ENCODE data around the gene COL4A6.

COL4A6 gene

GRCh38 chrX:108322234-108322633 lies 116.0 kb downstream of the COL4A6 start:
- no peaks in the 10 kb centered on the region for H3K4me1 ChIP-seq (ENCODE audit: low read length)
- H3K9me3 ChIP-seq (replicated peaks; ENCODE audit: insufficient read depth, low read length): no peaks in the 10 kb centered on the region
- no peaks in the 10 kb centered on the region for H4K20me1 ChIP-seq (ENCODE audit: insufficient read depth, low read length)
- H3K9ac ChIP-seq (ENCODE audit: low read length): no peak overlapping the region
- no peak overlapping the region for H2AFZ ChIP-seq (ENCODE audit: low read length)
- no peak for TF ChIP-seq CTCF (IDR thresholded peaks at IDR 0.05; ENCODE audit: low read length)
- no peak for TF ChIP-seq EZH2phosphoT487 (IDR thresholded peaks at IDR 0.05; ENCODE audit: low read length)
- TF ChIP-seq EZH2 (optimal IDR thresholded peaks at IDR 0.05; ENCODE audit: low read depth, low read length): no peak
- H3K4me3 ChIP-seq (ENCODE audit: low read length): no peak overlapping the region
- H3K4me2 ChIP-seq (ENCODE audit: low read depth, low read length): no peak overlapping the region
- H3K36me3 ChIP-seq (replicated peaks; ENCODE audit: insufficient read depth, low read length): no peaks in the 10 kb centered on the region
- no peaks in the 10 kb centered on the region for H3K27me3 ChIP-seq (replicated peaks; ENCODE audit: insufficient read depth, low read length)
- DNase-seq: no peak
- H3K27ac ChIP-seq (ENCODE audit: low read length): no peak overlapping the region
- no peaks in the 10 kb centered on the region for H3K79me2 ChIP-seq (ENCODE audit: low read length)
- H3F3A ChIP-seq (ENCODE audit: insufficient read depth, low read length): no peaks in the 10 kb centered on the region
- no peaks in the 10 kb centered on the region for H3K9me2 ChIP-seq (replicated peaks; ENCODE audit: insufficient read depth, low read length)

GRCh38 chrX:108316456-108316855 lies 121.8 kb downstream of the COL4A6 start:
- no peak overlapping the region for H3K9ac ChIP-seq (ENCODE audit: low read length)
- H3K9me3 ChIP-seq (replicated peaks; ENCODE audit: insufficient read depth, low read length): no peaks in the 10 kb centered on the region
- H3K79me2 ChIP-seq (ENCODE audit: low read length): no peaks in the 10 kb centered on the region
- H3K27me3 ChIP-seq (replicated peaks; ENCODE audit: insufficient read depth, low read length): no peaks in the 10 kb centered on the region
- no peak for DNase-seq
- H3K9me2 ChIP-seq (replicated peaks; ENCODE audit: insufficient read depth, low read length): no peaks in the 10 kb centered on the region
- no peaks in the 10 kb centered on the region for H4K20me1 ChIP-seq (ENCODE audit: insufficient read depth, low read length)
- no peaks in the 10 kb centered on the region for H3K36me3 ChIP-seq (replicated peaks; ENCODE audit: insufficient read depth, low read length)
- no peaks in the 10 kb centered on the region for H3K4me1 ChIP-seq (ENCODE audit: low read length)
- no peak overlapping the region for H3K27ac ChIP-seq (ENCODE audit: low read length)
- no peak overlapping the region for H2AFZ ChIP-seq (ENCODE audit: low read length)
- no peak for TF ChIP-seq EZH2 (optimal IDR thresholded peaks at IDR 0.05; ENCODE audit: low read depth, low read length)
- no peak for TF ChIP-seq EZH2phosphoT487 (IDR thresholded peaks at IDR 0.05; ENCODE audit: low read length)
- no peak for TF ChIP-seq CTCF (IDR thresholded peaks at IDR 0.05; ENCODE audit: low read length)
- no peak overlapping the region for H3K4me3 ChIP-seq (ENCODE audit: low read length)
- no peaks in the 10 kb centered on the region for H3F3A ChIP-seq (ENCODE audit: insufficient read depth, low read length)
- no peak overlapping the region for H3K4me2 ChIP-seq (ENCODE audit: low read depth, low read length)

- no peak overlapping the region for H3K27ac ChIP-seq (ENCODE audit: low read length)
- no peaks in the 10 kb centered on the region for H3K4me1 ChIP-seq (ENCODE audit: low read length)
- no peaks in the 10 kb centered on the region for H4K20me1 ChIP-seq (ENCODE audit: insufficient read depth, low read length)
- H3K9me3 ChIP-seq (replicated peaks; ENCODE audit: insufficient read depth, low read length): no peaks in the 10 kb centered on the region
- H3F3A ChIP-seq (ENCODE audit: insufficient read depth, low read length): no peaks in the 10 kb centered on the region
- no peaks in the 10 kb centered on the region for H3K9me2 ChIP-seq (replicated peaks; ENCODE audit: insufficient read depth, low read length)
- H3K4me3 ChIP-seq (ENCODE audit: low read length): no peak overlapping the region
- H3K27me3 ChIP-seq (replicated peaks; ENCODE audit: insufficient read depth, low read length): no peaks in the 10 kb centered on the region
- H3K4me2 ChIP-seq (ENCODE audit: low read depth, low read length): no peak overlapping the region
- TF ChIP-seq EZH2 (optimal IDR thresholded peaks at IDR 0.05; ENCODE audit: low read depth, low read length): no peak
- no peak for TF ChIP-seq CTCF (IDR thresholded peaks at IDR 0.05; ENCODE audit: low read length)
- TF ChIP-seq EZH2phosphoT487 (IDR thresholded peaks at IDR 0.05; ENCODE audit: low read length): no peak
- no peak for DNase-seq
- H3K36me3 ChIP-seq (replicated peaks; ENCODE audit: insufficient read depth, low read length): no peaks in the 10 kb centered on the region
- H2AFZ ChIP-seq (ENCODE audit: low read length): no peak overlapping the region
- H3K79me2 ChIP-seq (ENCODE audit: low read length): no peaks in the 10 kb centered on the region
- H3K9ac ChIP-seq (ENCODE audit: low read length): no peak overlapping the region
Observed at GRCh38 chrX:108313669-108314068, 124.6 kb downstream of the COL4A6 start.
